GM23338 (cell line): ENCODE data around the gene PLA2R1. TPM values are rescaled to one million over a fixed set of nuclear protein-coding genes. Genes with fewer than 3 reads are reported as not detected.

Experiments
- ATAC-seq: fragments of 200-7000 bp; cut with Tn5 transposase; 3 replicates; pipeline ENCODE4 v1.9.1; 2020
- DNase-seq: peaks from one replicate; pipeline ENCODE4 v3.0.0-alpha.2; 2015; ENCODE audit warnings: low spot score
- H2AFZ ChIP-seq: fragments of 200-600 bp; sonication (generic); 2 replicates; pipeline ENCODE4 v1.8.0; 2016; ENCODE audit warnings: antibody characterized with exemption, mild to moderate bottlenecking, moderate library complexity
- H3F3A ChIP-seq: fragments of 200-600 bp; sonication (generic); replicated peaks from 2 replicates; pipeline ENCODE4 v1.8.0; 2017; ENCODE audit warnings: antibody characterized with exemption, mixed run types, low read depth
- H3K27ac ChIP-seq: fragments of 200-600 bp; sonication (generic); 2 replicates; pipeline ENCODE4 v1.6.1; 2016; ENCODE audit warnings: low read depth
- H3K27me3 ChIP-seq: fragments of 200-600 bp; sonication (generic); 2 replicates; pipeline ENCODE4 v1.8.0; 2016; ENCODE audit warnings: mild to moderate bottlenecking, mixed run types, moderate library complexity; ENCODE audit not compliant: insufficient read depth
- H3K36me3 ChIP-seq: fragments of 200-600 bp; sonication (generic); 2 replicates; pipeline ENCODE4 v1.8.0; 2016; ENCODE audit warnings: mild to moderate bottlenecking; ENCODE audit not compliant: insufficient read depth
- H3K4me1 ChIP-seq: fragments of 200-600 bp; sonication (generic); 2 replicates; pipeline ENCODE4 v1.8.0; 2016; ENCODE audit warnings: mild to moderate bottlenecking, moderate library complexity; ENCODE audit not compliant: insufficient read depth
- H3K4me2 ChIP-seq: fragments of 200-600 bp; sonication (generic); 2 replicates; pipeline ENCODE4 v1.7.1; 2017; ENCODE audit warnings: mixed run types
- H3K4me3 ChIP-seq: fragments of 200-600 bp; sonication (generic); 2 replicates; pipeline ENCODE4 v1.6.1; 2016; ENCODE audit warnings: mixed run types
- H3K79me2 ChIP-seq: fragments of 200-600 bp; sonication (generic); replicated peaks from 2 replicates; pipeline ENCODE4 v1.8.0; 2017; ENCODE audit warnings: mild to moderate bottlenecking; ENCODE audit not compliant: insufficient read depth
- H3K9me2 ChIP-seq: fragments of 200-600 bp; sonication (generic); 2 replicates; pipeline ENCODE4 v1.8.0; 2017; ENCODE audit not compliant: insufficient read depth
- H4K20me1 ChIP-seq: fragments of 200-600 bp; sonication (generic); replicated peaks from 2 replicates; pipeline ENCODE4 v1.8.0; 2017; ENCODE audit warnings: mild to moderate bottlenecking; ENCODE audit not compliant: insufficient read depth
- H3K27ac Mint-ChIP-seq: 2 replicates; pipeline ENCODE4 v1.8.0; 2020; ENCODE audit warnings: inconsistent platforms, mild to moderate bottlenecking, moderate library complexity, mixed read lengths
- H3K27me3 Mint-ChIP-seq: 3 replicates; pipeline ENCODE4 v1.8.0; 2022; ENCODE audit warnings: low read depth, mild to moderate bottlenecking, moderate library complexity, mixed read lengths, inconsistent platforms; ENCODE audit not compliant: insufficient read depth, poor library complexity
- H3K36me3 Mint-ChIP-seq: 3 replicates; pipeline ENCODE4 v1.8.0; 2021; ENCODE audit warnings: low read depth, mild to moderate bottlenecking, inconsistent platforms, moderate library complexity, mixed read lengths
- H3K4me1 Mint-ChIP-seq: 3 replicates; pipeline ENCODE4 v1.8.0; 2020; ENCODE audit warnings: mild to moderate bottlenecking, inconsistent platforms, mixed read lengths
- H3K4me3 Mint-ChIP-seq: 3 replicates; pipeline ENCODE4 v1.8.0; 2021; ENCODE audit warnings: moderate library complexity, mild to moderate bottlenecking, inconsistent platforms, mixed read lengths
- H3K9me3 Mint-ChIP-seq: 3 replicates; pipeline ENCODE4 v1.8.0; 2020; ENCODE audit warnings: moderate library complexity, mild to moderate bottlenecking, inconsistent platforms, mixed read lengths
- NANOG ChIP-seq: IDR thresholded peaks from 2 replicates; pipeline ENCODE4 v1.6.1; 2016; ENCODE audit warnings: antibody characterized with exemption, borderline replicate concordance
- ZNF331 ChIP-seq: fragments of 250-450 bp; sonication (Bioruptor Pico); IDR thresholded peaks from 2 replicates; pipeline ENCODE4 v1.5.0; 2020; ENCODE audit warnings: low read depth, mild to moderate bottlenecking, moderate library complexity
- ZNF462 ChIP-seq: fragments of 250-450 bp; sonication (Bioruptor Pico); IDR thresholded peaks from 2 replicates; pipeline ENCODE4 v1.5.0; 2020; ENCODE audit warnings: mild to moderate bottlenecking, moderate library complexity
- polyA plus RNA-seq: library from polyadenylated mRNA; unstranded; fragments of >200 nt; fragmentation: Nextera tagmentation; extraction: Ambion mirVana; gene quantifications from 2 replicates; pipeline ENCODE4 v1.2.1, GENCODE V29; 2016
- total RNA-seq: library from RNA; depleted of rRNA; stranded (reverse); fragments of >200 nt; shearing (Covaris generic); gene quantifications from 2 replicates; pipeline ENCODE4 v1.2.3, GENCODE V29; 2014
- TF ChIP-seq, protein P1 (sequence below): IDR thresholded peaks from 2 replicates; pipeline ENCODE4 v1.6.1; 2016; ENCODE audit warnings: antibody characterized with exemption
- TF ChIP-seq, protein P2 (sequence below): IDR thresholded peaks from one replicate; pipeline ENCODE4 v1.6.1; 2018; ENCODE audit warnings: antibody characterized with exemption; ENCODE audit not compliant: unreplicated experiment

Gene PLA2R1
- total and polyA plus RNA-seq, 2 experiments from 2014 or later = 0.57 to 1.2 TPM

DNA sequence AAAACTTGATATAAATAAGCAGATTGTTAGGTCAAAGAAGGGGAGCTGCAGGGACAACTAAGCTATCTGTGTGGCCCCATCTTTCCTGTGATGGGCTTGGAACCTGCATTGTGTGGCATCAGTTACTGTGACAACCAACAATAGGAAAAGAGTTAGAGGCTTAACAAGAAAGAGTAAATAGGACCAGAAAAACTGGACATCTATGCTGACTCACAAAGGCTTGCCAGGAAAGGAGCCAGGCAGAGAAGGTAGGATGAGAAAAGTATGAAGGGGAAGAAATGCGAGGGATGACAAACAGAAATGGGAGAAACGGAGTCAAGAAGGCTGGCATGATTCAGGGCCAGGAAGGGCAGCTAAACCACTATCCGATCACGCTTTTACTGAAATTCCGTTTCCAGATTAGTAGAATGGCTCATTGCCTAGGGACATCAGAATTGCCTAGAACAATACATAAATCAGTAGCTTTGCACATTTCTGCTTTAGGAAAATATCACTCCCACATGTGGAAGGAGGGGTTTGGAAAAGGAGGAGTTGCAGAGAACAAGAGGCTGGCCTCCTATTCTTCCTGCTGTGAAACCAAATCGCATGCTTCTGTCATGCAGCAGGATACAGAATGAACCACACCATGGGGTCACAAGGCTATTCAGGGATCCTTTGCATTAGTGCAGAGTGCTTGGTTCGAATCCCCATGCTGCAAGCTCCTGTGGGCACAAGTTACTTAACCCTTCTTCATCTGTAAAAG, 7.3 kb downstream of the PLA2R1 start:
- Histone ChIP-seq H3K27me3 (peaks cover 3% of the 10 kb centered on the region; the same call in 1 of the 2 replicates), H3K4me2 (no peak overlapping the region), H3K27ac (no peak overlapping the region), H3K9me2 (no peaks in the 10 kb centered on the region), H3K79me2 (no peaks in the 10 kb centered on the region), H3K4me1 (peaks cover 34% of the 10 kb centered on the region), H3K4me3 (no peak overlapping the region), H2AFZ (no peak overlapping the region), H3F3A (no peaks in the 10 kb centered on the region), H3K36me3 (no peaks in the 10 kb centered on the region; the same call in 1 of the 2 replicates), H4K20me1 (no peaks in the 10 kb centered on the region)
- DNase-seq (peak; percentile 81), ATAC-seq (peak; percentile 89)
- H3K9me3 Mint-ChIP-seq = peaks cover 3% of the 10 kb centered on the region; the same call in 1 of the 3 replicates
- no peak for TF ChIP-seq ZNF331 (CRISPR knock-in tag)
- peak; percentile 57; the same call in 1 of the 2 replicates for TF ChIP-seq ZNF462 (CRISPR knock-in tag)
- TF ChIP-seq, protein P1, sequence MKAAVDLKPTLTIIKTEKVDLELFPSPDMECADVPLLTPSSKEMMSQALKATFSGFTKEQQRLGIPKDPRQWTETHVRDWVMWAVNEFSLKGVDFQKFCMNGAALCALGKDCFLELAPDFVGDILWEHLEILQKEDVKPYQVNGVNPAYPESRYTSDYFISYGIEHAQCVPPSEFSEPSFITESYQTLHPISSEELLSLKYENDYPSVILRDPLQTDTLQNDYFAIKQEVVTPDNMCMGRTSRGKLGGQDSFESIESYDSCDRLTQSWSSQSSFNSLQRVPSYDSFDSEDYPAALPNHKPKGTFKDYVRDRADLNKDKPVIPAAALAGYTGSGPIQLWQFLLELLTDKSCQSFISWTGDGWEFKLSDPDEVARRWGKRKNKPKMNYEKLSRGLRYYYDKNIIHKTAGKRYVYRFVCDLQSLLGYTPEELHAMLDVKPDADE = no peak
- TF ChIP-seq, protein P2, sequence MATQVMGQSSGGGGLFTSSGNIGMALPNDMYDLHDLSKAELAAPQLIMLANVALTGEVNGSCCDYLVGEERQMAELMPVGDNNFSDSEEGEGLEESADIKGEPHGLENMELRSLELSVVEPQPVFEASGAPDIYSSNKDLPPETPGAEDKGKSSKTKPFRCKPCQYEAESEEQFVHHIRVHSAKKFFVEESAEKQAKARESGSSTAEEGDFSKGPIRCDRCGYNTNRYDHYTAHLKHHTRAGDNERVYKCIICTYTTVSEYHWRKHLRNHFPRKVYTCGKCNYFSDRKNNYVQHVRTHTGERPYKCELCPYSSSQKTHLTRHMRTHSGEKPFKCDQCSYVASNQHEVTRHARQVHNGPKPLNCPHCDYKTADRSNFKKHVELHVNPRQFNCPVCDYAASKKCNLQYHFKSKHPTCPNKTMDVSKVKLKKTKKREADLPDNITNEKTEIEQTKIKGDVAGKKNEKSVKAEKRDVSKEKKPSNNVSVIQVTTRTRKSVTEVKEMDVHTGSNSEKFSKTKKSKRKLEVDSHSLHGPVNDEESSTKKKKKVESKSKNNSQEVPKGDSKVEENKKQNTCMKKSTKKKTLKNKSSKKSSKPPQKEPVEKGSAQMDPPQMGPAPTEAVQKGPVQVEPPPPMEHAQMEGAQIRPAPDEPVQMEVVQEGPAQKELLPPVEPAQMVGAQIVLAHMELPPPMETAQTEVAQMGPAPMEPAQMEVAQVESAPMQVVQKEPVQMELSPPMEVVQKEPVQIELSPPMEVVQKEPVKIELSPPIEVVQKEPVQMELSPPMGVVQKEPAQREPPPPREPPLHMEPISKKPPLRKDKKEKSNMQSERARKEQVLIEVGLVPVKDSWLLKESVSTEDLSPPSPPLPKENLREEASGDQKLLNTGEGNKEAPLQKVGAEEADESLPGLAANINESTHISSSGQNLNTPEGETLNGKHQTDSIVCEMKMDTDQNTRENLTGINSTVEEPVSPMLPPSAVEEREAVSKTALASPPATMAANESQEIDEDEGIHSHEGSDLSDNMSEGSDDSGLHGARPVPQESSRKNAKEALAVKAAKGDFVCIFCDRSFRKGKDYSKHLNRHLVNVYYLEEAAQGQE = no peak
- TF ChIP-seq NANOG = peak; percentile 70; the same call in 1 of the 2 replicates
- peaks cover 41% of the 10 kb centered on the region for H3K4me1 Mint-ChIP-seq
- peaks cover 3% of the 10 kb centered on the region for H3K27me3 Mint-ChIP-seq
- no peak overlapping the region for H3K4me3 Mint-ChIP-seq
- H3K36me3 Mint-ChIP-seq = peaks cover 8% of the 10 kb centered on the region; the same call in 1 of the 3 replicates
- no peak overlapping the region; the same call in 1 of the 2 replicates for H3K27ac Mint-ChIP-seq
